ENCODE results near the gene ATP8A1.

Gene ATP8A1

DNA sequence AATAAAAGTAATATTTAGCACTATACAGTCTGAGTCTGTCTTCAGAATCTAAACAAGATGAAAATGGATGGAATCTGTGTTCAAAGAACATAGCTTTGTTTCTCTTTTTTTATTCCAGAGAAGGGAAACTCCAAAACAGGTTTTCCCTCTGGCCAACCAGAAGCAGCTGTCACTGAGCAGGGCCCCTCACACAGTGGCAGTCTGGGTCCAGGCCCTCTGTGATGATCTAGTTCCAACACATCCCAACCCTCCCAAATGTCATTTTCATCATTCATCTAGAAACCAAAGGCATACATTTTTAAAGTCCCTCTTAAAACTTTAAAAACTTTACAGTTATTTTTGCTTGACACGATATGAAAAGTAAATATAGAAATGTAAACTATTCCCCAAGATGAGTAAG is 70.1 kb downstream of the ATP8A1 start:
- DNase-seq (ENCODE audit: insufficient read length, low spot score) (no peak), FAIRE-seq (no peak)
- TF ChIP-seq SPI1 (IDR thresholded peaks at IDR 0.05; ENCODE audit: low read depth, low read length) = no peak
- no peak for TF ChIP-seq TAF1 (IDR thresholded peaks at IDR 0.05; ENCODE audit: low read depth, low read length)
- TF ChIP-seq POLR2AphosphoS5 (IDR thresholded peaks at IDR 0.05; ENCODE audit: low read depth, low read length) = no peak
- TF ChIP-seq POLR2A (IDR thresholded peaks at IDR 0.05; ENCODE audit: low read depth, low read length) = no peak
- no peak for TF ChIP-seq PAX5 (IDR thresholded peaks at IDR 0.05; ENCODE audit: insufficient read depth, low read length, severe bottlenecking)
- no peak for TF ChIP-seq POU2F2 (IDR thresholded peaks at IDR 0.05; ENCODE audit: low read depth, low read length)

DNA sequence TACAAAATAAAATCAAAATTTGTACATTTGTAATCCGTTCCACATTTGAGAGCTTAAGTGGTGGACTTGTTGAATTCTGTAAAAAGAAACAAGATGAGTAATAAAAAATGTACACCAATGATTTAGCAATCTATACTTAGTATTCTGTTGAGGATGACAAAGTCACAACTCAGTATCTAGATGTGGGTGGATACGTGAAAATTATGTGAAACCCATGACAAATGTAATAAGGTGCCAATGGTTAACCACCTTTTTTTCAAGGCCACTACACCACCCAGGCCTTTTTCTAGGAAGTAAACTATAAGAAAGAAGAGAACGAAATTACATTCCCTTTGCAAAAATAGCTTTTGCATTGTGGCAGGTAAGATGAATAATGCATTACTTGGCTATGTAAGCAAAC is 77.0 kb downstream of the ATP8A1 start:
- TF ChIP-seq SPI1 (IDR thresholded peaks at IDR 0.05; ENCODE audit: low read depth, low read length) = no peak
- no peak for TF ChIP-seq POLR2A (IDR thresholded peaks at IDR 0.05; ENCODE audit: low read depth, low read length)
- no peak for TF ChIP-seq POU2F2 (IDR thresholded peaks at IDR 0.05; ENCODE audit: low read depth, low read length)
- TF ChIP-seq TAF1 (IDR thresholded peaks at IDR 0.05; ENCODE audit: low read depth, low read length) = no peak
- no peak for TF ChIP-seq PAX5 (IDR thresholded peaks at IDR 0.05; ENCODE audit: insufficient read depth, low read length, severe bottlenecking)
- TF ChIP-seq POLR2AphosphoS5 (IDR thresholded peaks at IDR 0.05; ENCODE audit: low read depth, low read length) = no peak
- FAIRE-seq (peak; percentile 31), DNase-seq (ENCODE audit: insufficient read length, low spot score) (no peak)

DNA sequence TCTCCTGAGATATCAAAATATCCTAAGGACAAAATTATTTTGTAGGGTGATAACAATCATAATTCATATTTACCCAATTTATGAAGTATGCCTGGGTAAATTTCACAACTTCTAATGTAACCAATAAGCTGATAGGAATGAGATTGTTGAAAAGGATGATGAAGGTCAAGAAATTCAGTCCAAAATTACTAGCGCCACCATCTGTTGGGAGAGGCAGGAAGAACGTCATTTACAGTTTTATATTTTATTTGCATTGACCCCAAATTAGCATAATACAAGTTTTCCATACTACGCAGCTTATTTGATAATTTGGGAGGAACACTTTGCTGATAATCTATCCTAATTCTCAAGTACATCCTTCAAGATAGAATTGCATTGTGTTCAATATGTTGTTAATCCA is 78.7 kb downstream of the ATP8A1 start:
- TF ChIP-seq POLR2A (IDR thresholded peaks at IDR 0.05; ENCODE audit: low read depth, low read length) (no peak), POU2F2 (IDR thresholded peaks at IDR 0.05; ENCODE audit: low read depth, low read length) (no peak), TAF1 (IDR thresholded peaks at IDR 0.05; ENCODE audit: low read depth, low read length) (no peak), POLR2AphosphoS5 (IDR thresholded peaks at IDR 0.05; ENCODE audit: low read depth, low read length) (no peak), PAX5 (IDR thresholded peaks at IDR 0.05; ENCODE audit: insufficient read depth, low read length, severe bottlenecking) (no peak), SPI1 (IDR thresholded peaks at IDR 0.05; ENCODE audit: low read depth, low read length) (no peak)
- DNase-seq (ENCODE audit: insufficient read length, low spot score) = no peak
- FAIRE-seq = peak; percentile 40

DNA sequence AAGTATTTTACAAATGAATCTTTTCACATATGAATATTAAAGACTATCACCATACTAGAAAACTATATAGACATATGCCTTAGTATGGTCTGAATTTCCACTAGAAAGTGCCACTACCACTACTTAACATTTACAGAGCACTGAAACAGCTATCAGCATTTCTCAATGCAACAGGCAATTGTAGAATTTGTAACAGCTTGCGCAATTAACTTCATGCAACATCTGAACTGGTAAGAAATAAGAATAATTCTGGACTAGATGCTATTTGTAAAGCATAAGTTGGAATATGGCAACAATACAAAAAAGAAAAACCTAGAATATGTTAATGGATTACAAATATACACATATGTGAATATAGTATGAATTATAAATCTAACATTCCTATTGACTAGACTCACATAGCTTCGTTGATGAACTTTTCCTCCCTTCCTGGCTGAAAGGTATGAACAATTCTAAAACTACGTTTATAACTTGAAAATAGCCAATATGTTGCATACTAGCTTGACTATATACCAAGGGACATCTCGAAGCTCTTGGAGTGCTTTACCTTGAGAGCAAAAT is 82.0 kb downstream of the ATP8A1 start:
- FAIRE-seq (no peak), DNase-seq (ENCODE audit: insufficient read length, low spot score) (no peak)
- no peak for TF ChIP-seq POU2F2 (IDR thresholded peaks at IDR 0.05; ENCODE audit: low read depth, low read length)
- TF ChIP-seq TAF1 (IDR thresholded peaks at IDR 0.05; ENCODE audit: low read depth, low read length) = no peak
- no peak for TF ChIP-seq POLR2AphosphoS5 (IDR thresholded peaks at IDR 0.05; ENCODE audit: low read depth, low read length)

DNA sequence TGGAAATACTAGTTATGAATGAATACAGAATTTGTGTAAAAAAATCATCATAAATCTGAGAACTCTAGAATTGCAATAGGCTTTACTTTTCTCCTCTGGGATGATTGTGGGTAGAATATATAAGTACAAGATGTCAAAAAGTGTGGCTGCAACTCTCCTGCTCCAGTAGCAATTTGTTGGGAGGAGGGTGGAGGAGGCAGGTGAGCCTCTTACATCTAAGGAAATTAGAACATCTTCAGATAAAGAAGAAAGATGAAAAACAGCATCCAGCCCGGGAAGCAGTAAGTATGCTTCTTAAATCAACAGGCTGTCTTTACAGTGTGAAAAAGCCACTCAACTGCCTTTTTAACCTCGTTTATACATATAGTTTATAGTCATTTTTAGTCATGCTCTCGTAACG is 83.7 kb downstream of the ATP8A1 start:
- DNase-seq (ENCODE audit: insufficient read length, low spot score) (no peak), FAIRE-seq (no peak)
- no peak for TF ChIP-seq PAX5 (IDR thresholded peaks at IDR 0.05; ENCODE audit: insufficient read depth, low read length, severe bottlenecking)
- no peak for TF ChIP-seq POLR2AphosphoS5 (IDR thresholded peaks at IDR 0.05; ENCODE audit: low read depth, low read length)
- TF ChIP-seq SPI1 (IDR thresholded peaks at IDR 0.05; ENCODE audit: low read depth, low read length) = no peak
- TF ChIP-seq POU2F2 (IDR thresholded peaks at IDR 0.05; ENCODE audit: low read depth, low read length) = no peak
- TF ChIP-seq POLR2A (IDR thresholded peaks at IDR 0.05; ENCODE audit: low read depth, low read length) = no peak
- no peak for TF ChIP-seq TAF1 (IDR thresholded peaks at IDR 0.05; ENCODE audit: low read depth, low read length)

DNA sequence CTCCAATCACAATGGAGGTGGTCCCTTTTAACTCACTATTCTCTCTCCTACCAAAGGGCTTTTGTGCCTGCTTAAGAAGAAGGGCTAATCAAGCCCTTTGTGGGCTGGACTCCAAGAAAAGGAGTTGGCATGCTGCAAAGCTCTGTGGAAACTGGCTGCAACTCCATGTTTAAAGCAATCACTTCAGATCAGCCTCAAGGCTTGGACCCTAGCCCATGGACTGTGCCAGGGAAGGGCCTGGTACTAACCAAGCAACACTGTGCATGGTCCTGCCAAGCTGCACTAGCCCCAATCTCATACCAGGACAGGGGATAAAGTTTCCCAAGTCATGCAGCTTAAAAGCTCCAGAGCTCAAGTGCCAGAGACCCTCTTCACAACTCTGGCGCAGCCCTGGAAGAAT is 86.7 kb downstream of the ATP8A1 start:
- no peak for FAIRE-seq
- no peak for DNase-seq (ENCODE audit: insufficient read length, low spot score)
- TF ChIP-seq TAF1 (IDR thresholded peaks at IDR 0.05; ENCODE audit: low read depth, low read length) (no peak), POLR2A (IDR thresholded peaks at IDR 0.05; ENCODE audit: low read depth, low read length) (no peak), POU2F2 (IDR thresholded peaks at IDR 0.05; ENCODE audit: low read depth, low read length) (no peak), SPI1 (IDR thresholded peaks at IDR 0.05; ENCODE audit: low read depth, low read length) (no peak), POLR2AphosphoS5 (IDR thresholded peaks at IDR 0.05; ENCODE audit: low read depth, low read length) (no peak), PAX5 (IDR thresholded peaks at IDR 0.05; ENCODE audit: insufficient read depth, low read length, severe bottlenecking) (no peak)

DNA sequence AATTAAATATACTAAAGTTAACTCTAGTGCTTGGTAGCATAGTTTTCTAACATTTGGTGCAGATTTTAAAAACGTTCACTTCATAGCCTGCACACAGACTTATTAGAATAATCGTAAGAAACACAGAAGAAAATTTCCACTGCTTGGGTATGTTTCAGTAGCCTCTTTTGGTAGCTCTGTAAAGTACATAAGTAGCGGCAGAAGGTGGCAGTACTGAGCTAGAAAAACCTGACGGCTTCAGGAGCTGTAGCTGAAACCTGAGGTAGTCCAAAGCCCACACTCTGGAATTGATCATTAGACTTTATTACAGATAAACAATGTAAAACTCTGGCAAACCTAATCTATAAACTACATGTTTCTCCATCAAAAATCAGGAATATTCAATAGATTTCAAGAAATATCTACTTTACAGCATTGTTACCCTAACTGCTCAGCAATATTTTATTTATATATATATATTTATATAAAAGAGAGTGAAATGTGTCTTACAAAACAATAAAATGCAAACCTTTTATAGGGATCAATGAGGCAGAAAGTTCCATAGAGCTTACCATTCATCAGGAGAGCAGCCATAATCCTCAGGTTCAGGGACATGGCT is 88.2 kb downstream of the ATP8A1 start:
- FAIRE-seq (peak; percentile 83), DNase-seq (ENCODE audit: insufficient read length, low spot score) (peak; percentile 25)
- TF ChIP-seq TAF1 (IDR thresholded peaks at IDR 0.05; ENCODE audit: low read depth, low read length) = no peak
- TF ChIP-seq POLR2AphosphoS5 (IDR thresholded peaks at IDR 0.05; ENCODE audit: low read depth, low read length) = no peak
- TF ChIP-seq POLR2A (IDR thresholded peaks at IDR 0.05; ENCODE audit: low read depth, low read length) = no peak
- no peak for TF ChIP-seq PAX5 (IDR thresholded peaks at IDR 0.05; ENCODE audit: insufficient read depth, low read length, severe bottlenecking)
- no peak for TF ChIP-seq SPI1 (IDR thresholded peaks at IDR 0.05; ENCODE audit: low read depth, low read length)
- TF ChIP-seq POU2F2 (IDR thresholded peaks at IDR 0.05; ENCODE audit: low read depth, low read length) = no peak

DNA sequence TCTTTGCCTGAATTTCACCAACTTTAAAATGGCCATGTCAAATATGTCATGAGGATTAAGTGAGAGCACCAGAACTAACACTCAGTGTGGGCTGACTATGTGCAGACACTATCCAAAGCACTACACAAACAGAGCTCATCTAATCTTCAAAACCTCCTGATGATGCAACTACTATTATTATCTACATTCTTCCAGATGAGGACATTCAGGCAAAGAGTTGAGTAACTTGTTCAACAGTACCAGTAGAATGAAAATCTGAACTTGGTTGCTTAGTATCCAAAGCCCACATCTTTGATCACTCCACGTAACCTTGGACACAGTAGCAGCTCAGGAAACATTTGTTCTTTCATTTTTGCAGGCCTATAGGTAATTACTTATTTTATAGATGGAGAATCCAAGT is 90.1 kb downstream of the ATP8A1 start:
- no peak for DNase-seq (ENCODE audit: insufficient read length, low spot score)
- FAIRE-seq = no peak
- no peak for TF ChIP-seq PAX5 (IDR thresholded peaks at IDR 0.05; ENCODE audit: insufficient read depth, low read length, severe bottlenecking)
- no peak for TF ChIP-seq SPI1 (IDR thresholded peaks at IDR 0.05; ENCODE audit: low read depth, low read length)
- TF ChIP-seq TAF1 (IDR thresholded peaks at IDR 0.05; ENCODE audit: low read depth, low read length) = no peak
- no peak for TF ChIP-seq POU2F2 (IDR thresholded peaks at IDR 0.05; ENCODE audit: low read depth, low read length)
- no peak for TF ChIP-seq POLR2AphosphoS5 (IDR thresholded peaks at IDR 0.05; ENCODE audit: low read depth, low read length)
- no peak for TF ChIP-seq POLR2A (IDR thresholded peaks at IDR 0.05; ENCODE audit: low read depth, low read length)

DNA sequence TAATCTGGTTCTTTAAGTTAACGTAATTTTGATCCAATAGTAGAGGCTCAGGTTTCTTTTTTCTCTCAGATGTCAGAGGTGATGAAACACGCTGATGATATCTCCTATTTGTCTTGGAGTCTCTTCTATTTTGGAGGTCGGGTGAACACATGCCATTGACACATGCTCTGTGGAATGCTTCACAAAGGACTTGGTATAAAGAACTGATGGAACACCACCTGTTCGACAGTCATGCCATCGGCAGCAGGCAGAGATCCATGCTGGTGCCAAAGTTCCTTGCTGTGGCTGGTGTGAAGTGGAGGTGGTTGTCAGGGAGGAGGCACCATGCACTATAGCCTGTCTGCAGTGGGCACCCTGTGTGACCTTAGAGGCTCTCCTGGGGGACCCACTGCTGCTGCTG is 94.9 kb downstream of the ATP8A1 start:
- no peak for DNase-seq (ENCODE audit: insufficient read length, low spot score)
- no peak for TF ChIP-seq POLR2A (IDR thresholded peaks at IDR 0.05; ENCODE audit: low read depth, low read length)
- TF ChIP-seq POLR2AphosphoS5 (IDR thresholded peaks at IDR 0.05; ENCODE audit: low read depth, low read length) = no peak
- TF ChIP-seq PAX5 (IDR thresholded peaks at IDR 0.05; ENCODE audit: insufficient read depth, low read length, severe bottlenecking) = no peak
- FAIRE-seq = no peak

DNA sequence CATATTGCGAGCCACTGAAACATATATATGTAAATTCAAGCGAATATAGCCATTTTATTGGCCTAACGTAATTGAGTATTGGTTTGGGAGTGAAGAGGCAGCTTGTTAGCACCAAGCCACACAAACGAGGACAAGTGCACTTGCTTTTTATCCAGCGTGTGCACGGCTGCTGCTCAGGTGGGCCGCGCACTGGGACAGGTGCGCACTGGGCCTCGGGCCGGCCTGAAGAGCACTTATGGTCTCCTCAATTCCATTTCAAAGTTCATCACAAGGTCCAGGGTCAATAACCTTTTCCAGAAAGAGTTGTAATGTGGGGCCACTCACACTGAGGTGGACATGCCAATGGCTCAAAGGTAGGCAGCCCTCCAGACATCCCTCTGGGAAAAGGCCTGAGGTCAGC is 95.9 kb downstream of the ATP8A1 start:
- DNase-seq (ENCODE audit: insufficient read length, low spot score) = no peak
- TF ChIP-seq PAX5 (IDR thresholded peaks at IDR 0.05; ENCODE audit: insufficient read depth, low read length, severe bottlenecking) (no peak), POLR2AphosphoS5 (IDR thresholded peaks at IDR 0.05; ENCODE audit: low read depth, low read length) (no peak)
- FAIRE-seq = no peak
